Sigmoid colon (tissue), 4 donors: ENCODE data around the gene PCSK5.

Experiments
- EP300 ChIP-seq, 4 donors: sonication (generic); formaldehyde crosslinking; IDR thresholded peaks; one replicate each; pipeline ENCODE4 v1.6.1; 2017; ENCODE audit warnings: antibody characterized with exemption in 4 of 4
- POLR2A ChIP-seq, 2 donors: fragments of 450-650 bp; IDR thresholded peaks; one replicate each; pipeline ENCODE4 v1.6.1; 2016; ENCODE audit warnings: antibody characterized with exemption in 2 of 2, mild to moderate bottlenecking in 2 of 2, moderate library complexity in 2 of 2
- POLR2AphosphoS5 ChIP-seq, 4 donors: sonication (generic); formaldehyde crosslinking; IDR thresholded peaks; one replicate each; pipeline ENCODE4 v1.6.1; 2017; ENCODE audit warnings: antibody characterized with exemption in 4 of 4
- TF ChIP-seq, protein P1 (sequence below), 4 experiments: fragments of 450-650 bp in 3 of 4; fragments of 200-600 bp in 1 of 4; IDR thresholded peaks; one replicate each; pipeline ENCODE4 v1.5.1; 2016 to 2019; ENCODE audit warnings: antibody characterized with exemption in 4 of 4, mild to moderate bottlenecking in 3 of 4, moderate library complexity in 2 of 4

DNA sequence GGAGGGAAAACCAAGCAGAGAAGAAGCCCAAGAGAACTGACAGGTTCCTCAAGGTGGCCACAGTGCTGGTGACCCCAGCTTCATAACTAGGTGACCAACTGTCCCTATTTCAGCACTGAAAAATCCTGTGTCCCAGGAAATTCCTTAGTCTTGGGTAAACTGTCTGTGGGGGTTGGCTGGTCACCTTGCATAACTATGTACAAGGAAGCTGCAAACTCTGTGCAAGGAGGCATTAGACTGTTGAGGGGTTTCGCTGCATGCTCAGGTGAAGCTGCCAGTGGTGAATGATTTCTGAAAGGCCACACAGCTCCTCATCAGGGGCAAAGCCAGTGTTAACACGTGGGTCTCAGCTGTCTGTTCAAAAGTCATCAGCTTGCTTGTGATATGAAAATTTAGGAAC, 36.9 kb downstream of the PCSK5 start:
- TF ChIP-seq, protein P1, sequence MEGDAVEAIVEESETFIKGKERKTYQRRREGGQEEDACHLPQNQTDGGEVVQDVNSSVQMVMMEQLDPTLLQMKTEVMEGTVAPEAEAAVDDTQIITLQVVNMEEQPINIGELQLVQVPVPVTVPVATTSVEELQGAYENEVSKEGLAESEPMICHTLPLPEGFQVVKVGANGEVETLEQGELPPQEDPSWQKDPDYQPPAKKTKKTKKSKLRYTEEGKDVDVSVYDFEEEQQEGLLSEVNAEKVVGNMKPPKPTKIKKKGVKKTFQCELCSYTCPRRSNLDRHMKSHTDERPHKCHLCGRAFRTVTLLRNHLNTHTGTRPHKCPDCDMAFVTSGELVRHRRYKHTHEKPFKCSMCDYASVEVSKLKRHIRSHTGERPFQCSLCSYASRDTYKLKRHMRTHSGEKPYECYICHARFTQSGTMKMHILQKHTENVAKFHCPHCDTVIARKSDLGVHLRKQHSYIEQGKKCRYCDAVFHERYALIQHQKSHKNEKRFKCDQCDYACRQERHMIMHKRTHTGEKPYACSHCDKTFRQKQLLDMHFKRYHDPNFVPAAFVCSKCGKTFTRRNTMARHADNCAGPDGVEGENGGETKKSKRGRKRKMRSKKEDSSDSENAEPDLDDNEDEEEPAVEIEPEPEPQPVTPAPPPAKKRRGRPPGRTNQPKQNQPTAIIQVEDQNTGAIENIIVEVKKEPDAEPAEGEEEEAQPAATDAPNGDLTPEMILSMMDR (IDR thresholded peaks at IDR 0.05): no peak
- TF ChIP-seq POLR2A (IDR thresholded peaks at IDR 0.05) (no peak), EP300 (IDR thresholded peaks at IDR 0.05) (no peak), POLR2AphosphoS5 (IDR thresholded peaks at IDR 0.05) (no peak)
